Activated naive CD8-positive, alpha-beta T cell (primary cell): ENCODE results near the gene CD40LG.
A peak's percentile ranks its signal among the peaks of the same experiment; 100 is the strongest.

Source experiments
- H3K27ac Mint-ChIP-seq: one replicate; pipeline ENCODE4 v1.8.0; 2021; ENCODE audit warnings: mixed read lengths
- H3K27me3 Mint-ChIP-seq: one replicate; pipeline ENCODE4 v1.8.0; 2021; ENCODE audit warnings: mixed read lengths
- H3K36me3 Mint-ChIP-seq: one replicate; pipeline ENCODE4 v1.8.0; 2021; ENCODE audit warnings: mixed read lengths
- H3K4me1 Mint-ChIP-seq: one replicate; pipeline ENCODE4 v1.8.0; 2021; ENCODE audit warnings: low read depth, mixed read lengths
- H3K4me3 Mint-ChIP-seq: one replicate; pipeline ENCODE4 v1.8.0; 2021; ENCODE audit warnings: mild to moderate bottlenecking, mixed read lengths
- H3K9me3 Mint-ChIP-seq: one replicate; pipeline ENCODE4 v1.8.0; 2021; ENCODE audit warnings: low read depth, mixed read lengths

Gene CD40LG

DNA sequence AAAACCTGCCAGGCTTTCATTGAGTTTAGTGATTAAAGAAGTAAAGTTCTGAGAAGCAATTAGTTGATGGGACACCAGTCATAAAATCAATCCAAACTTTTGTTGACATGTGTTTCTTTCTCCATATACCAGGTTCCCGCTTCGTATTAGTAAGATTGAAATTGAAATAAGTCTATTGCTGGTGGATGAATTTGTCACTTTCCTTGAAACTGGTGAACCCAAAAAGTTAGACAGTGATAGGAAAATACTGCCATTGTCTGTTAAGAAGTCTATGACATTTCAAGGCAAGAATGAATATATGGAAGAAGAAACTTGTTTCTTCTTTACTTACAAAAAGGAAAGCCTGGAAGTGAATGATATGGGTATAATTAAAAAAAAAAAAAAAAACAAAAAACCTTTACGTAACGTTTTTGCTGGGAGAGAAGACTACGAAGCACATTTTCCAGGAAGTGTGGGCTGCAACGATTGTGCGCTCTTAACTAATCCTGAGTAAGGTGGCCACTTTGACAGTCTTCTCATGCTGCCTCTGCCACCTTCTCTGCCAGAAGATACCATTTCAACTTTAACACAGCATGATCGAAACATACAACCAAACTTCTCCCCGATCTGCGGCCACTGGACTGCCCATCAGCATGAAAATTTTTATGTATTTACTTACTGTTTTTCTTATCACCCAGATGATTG is at the start of gene CD40LG:
Gene CD40LG, plus strand, starts transcription at position 482 of the 684 bp plus-strand sequence. Its CDS starts 91 bp downstream, at position 573.
- Mint-ChIP-seq H3K9me3 (no peaks in the 10 kb centered on the region), H3K4me1 (peaks cover 45% of the 10 kb centered on the region), H3K36me3 (peaks cover 8% of the 10 kb centered on the region), H3K27me3 (no peaks in the 10 kb centered on the region), H3K4me3 (peak within 1 kb of the TSS; percentile 73), H3K27ac (peak within 1 kb of the TSS; percentile 64)

DNA sequence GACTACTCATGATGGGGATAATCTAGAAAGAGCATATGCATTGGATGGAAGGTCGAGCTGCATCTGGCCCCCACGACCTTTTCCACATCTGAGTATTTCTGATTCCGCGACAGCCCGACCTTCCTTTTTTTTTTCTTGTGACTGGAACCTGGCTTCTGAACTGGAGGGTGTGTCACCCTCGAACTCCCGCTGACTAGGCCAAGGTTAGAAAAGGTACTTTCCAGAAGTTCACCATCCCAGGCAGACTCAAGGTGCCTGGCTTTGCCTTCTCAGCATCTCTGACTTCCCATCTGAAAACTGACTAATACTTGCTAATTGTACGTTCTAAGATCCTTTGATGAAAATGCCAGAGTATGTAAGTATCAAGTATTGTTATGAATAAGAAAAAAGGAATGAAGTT is 49.3 kb upstream of the CD40LG start:
- no peak overlapping the region for H3K4me3 Mint-ChIP-seq
- no peaks in the 10 kb centered on the region for H3K9me3 Mint-ChIP-seq
- H3K27me3 Mint-ChIP-seq = no peaks in the 10 kb centered on the region
- H3K27ac Mint-ChIP-seq = peak overlapping the region; percentile 70
- H3K4me1 Mint-ChIP-seq = peaks cover 10% of the 10 kb centered on the region
- no peaks in the 10 kb centered on the region for H3K36me3 Mint-ChIP-seq

DNA sequence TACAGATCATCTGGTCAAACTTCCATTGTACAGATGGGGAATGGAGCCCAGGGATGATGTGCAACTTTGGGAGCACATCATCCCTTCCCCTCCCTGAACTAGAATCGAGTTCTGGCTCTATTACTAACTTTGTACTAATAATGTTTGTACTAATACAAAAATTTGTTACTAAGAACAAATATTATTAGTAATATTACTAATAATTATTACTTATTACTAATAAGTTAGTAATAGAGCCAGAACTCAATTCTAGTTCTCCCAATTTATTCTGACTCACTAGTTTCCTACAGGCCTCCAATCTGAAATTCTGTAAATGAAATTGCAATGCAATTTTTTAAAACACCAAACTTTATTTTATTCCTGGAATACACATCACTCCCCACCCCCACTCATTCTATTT is 47.9 kb upstream of the CD40LG start:
- no peaks in the 10 kb centered on the region for H3K27me3 Mint-ChIP-seq
- no peak overlapping the region for H3K27ac Mint-ChIP-seq
- H3K4me3 Mint-ChIP-seq = no peak overlapping the region
- no peaks in the 10 kb centered on the region for H3K9me3 Mint-ChIP-seq
- peaks cover 10% of the 10 kb centered on the region for H3K4me1 Mint-ChIP-seq
- H3K36me3 Mint-ChIP-seq = no peaks in the 10 kb centered on the region

DNA sequence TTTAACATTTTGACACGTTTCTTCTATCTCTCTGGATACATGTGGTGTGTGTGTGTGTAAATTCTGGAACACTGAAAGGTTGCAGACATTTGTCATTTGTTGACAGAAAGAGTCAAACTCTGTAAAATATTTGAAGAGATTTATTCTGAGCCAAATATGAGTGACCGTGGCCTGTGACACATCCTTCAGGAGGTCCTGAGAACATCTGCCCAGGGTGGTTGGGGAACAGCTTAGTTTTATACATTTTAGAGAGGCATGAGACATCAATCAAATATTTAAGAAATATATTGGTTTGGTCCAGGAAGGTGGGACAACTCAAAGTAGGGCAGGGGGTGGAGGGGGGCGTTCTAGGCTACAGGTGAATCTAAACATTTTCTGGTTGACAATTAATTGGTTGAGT is 40.7 kb upstream of the CD40LG start:
- no peak overlapping the region for H3K4me3 Mint-ChIP-seq

DNA sequence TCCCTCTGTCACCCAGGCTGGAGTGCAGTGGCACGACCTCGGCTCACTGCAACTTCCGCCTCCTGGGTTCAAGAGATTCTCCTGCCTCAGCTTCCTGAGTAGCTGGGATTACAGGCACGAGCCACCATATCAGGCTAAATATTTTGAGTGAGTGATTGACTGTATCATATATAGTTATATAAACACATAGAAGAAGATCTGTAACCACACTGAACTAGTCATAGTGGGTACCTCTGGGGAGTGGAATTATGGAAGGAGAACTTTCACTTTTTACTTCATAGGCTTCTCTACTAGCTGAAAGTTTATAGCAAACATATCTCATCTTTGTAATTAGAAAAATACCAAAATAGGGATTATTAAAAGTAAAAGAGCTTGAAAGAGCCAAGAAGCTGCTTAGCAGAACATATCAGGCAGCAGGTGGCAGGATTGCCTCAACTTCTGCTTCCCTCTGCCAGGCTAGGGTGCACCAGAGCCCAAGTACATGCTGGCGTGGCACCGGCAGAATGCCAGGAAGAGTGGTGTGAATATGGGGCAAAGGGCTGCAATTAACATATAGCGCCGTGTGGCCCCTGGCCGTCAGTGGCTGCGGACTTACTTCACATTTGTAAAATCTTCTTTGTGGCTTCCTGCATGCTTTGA is 39.5 kb upstream of the CD40LG start:
- peak overlapping the region; percentile 54 for H3K27ac Mint-ChIP-seq
- H3K4me1 Mint-ChIP-seq = peaks cover 36% of the 10 kb centered on the region
- H3K27me3 Mint-ChIP-seq = no peaks in the 10 kb centered on the region
- no peak overlapping the region for H3K4me3 Mint-ChIP-seq
- H3K36me3 Mint-ChIP-seq = no peaks in the 10 kb centered on the region
- no peaks in the 10 kb centered on the region for H3K9me3 Mint-ChIP-seq

More for the DNA sequence above, 40.7 kb upstream of the CD40LG start:
- Mint-ChIP-seq H3K36me3 (no peaks in the 10 kb centered on the region), H3K27me3 (no peaks in the 10 kb centered on the region), H3K9me3 (no peaks in the 10 kb centered on the region), H3K27ac (no peak overlapping the region), H3K4me1 (peaks cover 35% of the 10 kb centered on the region)

DNA sequence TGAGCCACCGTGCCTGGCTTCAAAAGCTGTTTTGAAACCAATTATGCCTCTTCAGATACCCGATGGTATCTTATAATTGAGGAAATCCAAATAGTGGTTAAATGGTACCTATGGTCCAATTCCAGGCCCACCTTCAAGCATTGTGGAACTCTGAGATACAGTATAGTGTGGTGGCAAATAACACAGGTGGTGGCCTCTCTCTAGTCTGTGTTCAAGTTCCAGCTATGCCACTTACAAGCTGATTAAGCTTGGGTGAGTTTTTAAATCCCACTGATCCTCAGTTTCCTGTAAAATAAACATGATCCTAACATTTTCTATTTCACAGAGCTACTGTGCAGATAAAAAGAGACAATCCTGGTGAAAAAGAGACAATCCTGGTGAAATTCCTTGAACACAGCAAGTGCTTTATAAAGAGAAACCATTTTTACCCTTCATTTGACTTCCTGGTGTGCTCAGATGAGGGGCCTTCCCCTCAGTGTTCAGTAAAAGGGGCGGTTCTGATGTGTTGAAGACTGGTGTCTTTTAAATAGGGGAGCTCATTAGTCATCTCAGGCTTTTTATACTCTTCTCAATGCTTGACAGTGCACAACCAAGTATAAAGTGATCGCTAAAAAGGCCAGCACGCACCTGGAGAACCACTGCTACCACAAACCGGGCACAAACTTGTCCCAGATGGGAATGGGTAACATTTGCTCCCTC is 30.8 kb upstream of the CD40LG start:
- H3K4me1 Mint-ChIP-seq = peaks cover 52% of the 10 kb centered on the region
- no peaks in the 10 kb centered on the region for H3K27me3 Mint-ChIP-seq
- H3K9me3 Mint-ChIP-seq = no peaks in the 10 kb centered on the region
- peak overlapping the region; percentile 63 for H3K4me3 Mint-ChIP-seq
- no peaks in the 10 kb centered on the region for H3K36me3 Mint-ChIP-seq
- H3K27ac Mint-ChIP-seq = peak overlapping the region; percentile 89

DNA sequence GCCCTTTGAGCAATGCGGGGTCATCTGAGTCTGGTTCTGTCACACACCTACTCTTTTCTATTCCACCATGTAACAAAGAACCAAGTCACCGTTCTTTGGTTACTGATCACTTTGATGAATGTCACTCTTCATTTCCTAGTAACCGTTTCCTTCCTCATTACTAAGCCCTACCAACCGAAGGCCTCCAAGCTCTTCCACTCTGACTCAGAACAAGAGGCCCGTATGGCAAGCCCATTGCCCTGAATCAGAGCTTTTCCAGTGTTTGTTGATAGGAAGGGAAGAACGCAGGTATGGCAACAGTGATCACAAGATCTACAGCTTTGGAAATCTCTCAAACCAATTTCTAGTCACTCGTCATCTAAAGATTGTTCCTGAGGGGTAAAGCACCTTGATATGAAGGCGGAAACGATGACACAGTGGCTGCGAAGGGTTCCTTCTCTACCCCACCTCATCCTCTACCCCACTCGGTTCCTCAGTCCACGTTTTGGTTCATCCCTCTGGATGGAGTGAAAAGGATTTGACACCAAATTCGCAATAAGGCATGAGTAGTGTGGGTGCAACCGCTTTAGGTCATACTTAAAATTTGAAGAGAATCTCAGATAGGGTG is 28.0 kb upstream of the CD40LG start:
- Mint-ChIP-seq H3K4me1 (peaks cover 69% of the 10 kb centered on the region), H3K36me3 (peaks cover 2% of the 10 kb centered on the region), H3K27me3 (no peaks in the 10 kb centered on the region), H3K9me3 (no peaks in the 10 kb centered on the region), H3K27ac (peak overlapping the region; percentile 77), H3K4me3 (no peak overlapping the region)

DNA sequence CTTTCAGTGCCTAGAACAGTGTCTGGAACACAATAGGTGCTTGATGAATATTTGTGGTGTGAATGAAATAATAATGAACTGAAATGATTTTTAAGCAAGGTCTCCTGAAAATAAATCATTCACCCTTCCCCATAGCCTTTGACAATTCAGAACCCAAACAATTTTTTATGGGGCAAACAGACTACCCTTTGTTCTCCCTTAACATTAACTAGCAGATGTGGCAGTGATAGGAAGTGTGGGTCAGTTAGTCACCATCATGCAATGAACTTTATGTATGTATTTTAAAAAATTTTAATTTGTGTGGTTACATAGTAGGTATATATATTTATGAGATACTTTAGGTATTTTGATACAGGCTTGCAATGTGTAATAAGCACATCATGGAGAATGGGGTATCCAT is 27.2 kb upstream of the CD40LG start:
- H3K4me1 Mint-ChIP-seq = peaks cover 70% of the 10 kb centered on the region
- peaks cover 2% of the 10 kb centered on the region for H3K36me3 Mint-ChIP-seq
- H3K4me3 Mint-ChIP-seq = no peak overlapping the region
- H3K27me3 Mint-ChIP-seq = no peaks in the 10 kb centered on the region
- no peaks in the 10 kb centered on the region for H3K9me3 Mint-ChIP-seq
- peak overlapping the region; percentile 77 for H3K27ac Mint-ChIP-seq

DNA sequence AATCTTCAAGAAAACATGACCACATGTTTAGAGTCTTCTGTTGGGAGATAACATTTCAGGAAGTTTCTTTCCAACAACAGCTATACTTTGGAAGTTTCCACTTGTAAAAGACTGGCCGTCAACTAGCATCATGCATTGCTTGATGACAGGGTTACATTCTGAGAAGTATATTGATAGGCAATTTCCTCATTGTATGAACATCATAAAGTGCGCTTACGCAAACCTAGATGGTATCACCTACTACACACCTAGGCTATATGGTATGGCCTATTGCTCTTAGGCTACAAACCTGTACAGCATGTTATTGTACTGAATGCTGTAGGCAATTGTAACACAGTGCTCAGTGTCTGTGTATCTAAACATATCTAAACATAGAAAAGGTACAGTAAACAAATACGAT is 25.4 kb upstream of the CD40LG start:
- H3K9me3 Mint-ChIP-seq = no peaks in the 10 kb centered on the region
- H3K4me1 Mint-ChIP-seq = peaks cover 77% of the 10 kb centered on the region
- H3K27ac Mint-ChIP-seq = no peak overlapping the region
- peaks cover 2% of the 10 kb centered on the region for H3K36me3 Mint-ChIP-seq
- H3K4me3 Mint-ChIP-seq = no peak overlapping the region
- H3K27me3 Mint-ChIP-seq = no peaks in the 10 kb centered on the region

DNA sequence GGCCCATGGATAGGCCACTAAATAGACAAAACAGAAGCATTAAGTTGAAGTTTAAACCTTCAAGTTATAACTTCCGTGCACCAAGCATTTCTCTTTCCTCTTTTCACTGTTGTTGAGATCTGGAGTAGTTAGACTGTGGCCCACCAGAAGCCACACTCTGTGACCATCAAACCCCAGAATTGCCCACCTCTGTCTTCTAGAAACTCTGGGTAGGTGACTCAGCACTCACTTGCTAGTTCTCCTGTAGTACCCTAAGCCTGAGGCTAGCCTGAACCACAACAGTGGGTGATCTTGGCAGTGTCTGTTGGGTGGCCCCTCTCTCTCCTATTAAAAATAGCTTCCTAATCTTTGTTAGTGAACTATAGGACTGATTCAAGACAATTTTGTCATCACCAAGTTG is 24.6 kb upstream of the CD40LG start:
- Mint-ChIP-seq H3K36me3 (peaks cover 2% of the 10 kb centered on the region), H3K27ac (peak overlapping the region; percentile 16), H3K4me1 (peaks cover 78% of the 10 kb centered on the region), H3K4me3 (no peak overlapping the region), H3K9me3 (no peaks in the 10 kb centered on the region), H3K27me3 (no peaks in the 10 kb centered on the region)

DNA sequence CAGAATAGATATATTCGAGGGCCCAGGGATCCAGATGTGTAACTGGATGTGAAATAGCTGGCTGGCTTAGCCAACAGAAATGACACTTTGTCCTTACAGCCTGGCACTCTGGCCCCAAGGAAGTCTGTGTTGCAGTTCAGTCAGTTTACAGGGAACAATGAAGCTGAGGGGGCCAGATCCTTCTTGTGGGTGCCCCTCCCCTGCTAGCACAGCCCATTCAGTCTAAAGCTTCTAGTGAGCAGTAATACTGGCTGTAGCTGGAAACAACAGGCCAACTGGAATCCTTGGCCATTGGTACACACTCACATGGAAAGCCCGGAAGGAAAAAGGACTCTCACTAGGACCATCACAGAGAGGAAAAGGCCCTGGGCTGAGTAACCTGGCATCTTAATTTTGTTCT is 22.7 kb upstream of the CD40LG start:
- Mint-ChIP-seq H3K4me3 (no peak overlapping the region), H3K27me3 (no peaks in the 10 kb centered on the region), H3K27ac (peak overlapping the region; percentile 84), H3K36me3 (peaks cover 2% of the 10 kb centered on the region), H3K9me3 (no peaks in the 10 kb centered on the region), H3K4me1 (peaks cover 77% of the 10 kb centered on the region)

DNA sequence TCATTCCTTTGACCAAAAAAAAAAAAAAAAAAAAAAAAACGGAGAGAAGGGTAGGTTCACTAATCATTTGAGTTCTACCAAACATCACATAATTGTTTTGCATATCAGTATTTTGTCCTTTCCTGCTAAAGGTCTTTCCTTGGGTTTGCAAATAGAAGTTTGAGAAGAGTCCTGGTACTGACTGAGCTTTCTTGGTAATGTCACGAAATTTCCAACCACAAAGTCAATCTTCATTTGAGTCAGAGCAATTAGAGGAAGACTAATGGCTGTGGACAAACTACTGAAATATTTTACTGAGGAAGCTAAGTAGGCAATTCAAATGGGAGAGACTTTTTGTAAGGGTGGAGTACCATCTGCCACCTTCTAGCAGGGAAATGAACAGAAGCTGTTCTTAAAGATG is 21.7 kb upstream of the CD40LG start:
- Mint-ChIP-seq H3K36me3 (peaks cover 2% of the 10 kb centered on the region), H3K4me1 (peaks cover 81% of the 10 kb centered on the region), H3K27ac (peak overlapping the region; percentile 84), H3K27me3 (no peaks in the 10 kb centered on the region), H3K9me3 (no peaks in the 10 kb centered on the region), H3K4me3 (peak overlapping the region; percentile 42)

DNA sequence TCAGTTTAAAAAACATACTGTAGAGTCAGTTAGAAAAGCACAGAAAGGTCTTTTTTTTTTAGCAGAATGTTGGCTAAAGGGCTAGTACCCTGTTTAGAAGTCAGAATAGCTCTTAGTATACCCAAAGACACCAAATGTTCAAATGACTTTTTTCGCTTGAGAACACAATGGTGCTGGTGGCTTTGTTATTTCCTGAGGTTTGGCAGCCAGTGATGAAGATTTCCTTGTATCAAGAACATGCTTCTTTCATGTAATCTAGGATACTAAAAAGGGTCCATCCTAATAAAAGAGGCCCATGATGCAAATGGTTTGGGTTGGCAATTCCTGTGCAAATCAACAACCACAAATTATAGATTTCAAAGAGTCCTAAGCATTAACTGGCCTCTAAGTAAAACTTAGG is 21.1 kb upstream of the CD40LG start:
- Mint-ChIP-seq H3K4me3 (peak overlapping the region; percentile 10), H3K4me1 (peaks cover 80% of the 10 kb centered on the region), H3K27me3 (no peaks in the 10 kb centered on the region), H3K36me3 (peaks cover 2% of the 10 kb centered on the region), H3K27ac (peak overlapping the region; percentile 84), H3K9me3 (no peaks in the 10 kb centered on the region)

DNA sequence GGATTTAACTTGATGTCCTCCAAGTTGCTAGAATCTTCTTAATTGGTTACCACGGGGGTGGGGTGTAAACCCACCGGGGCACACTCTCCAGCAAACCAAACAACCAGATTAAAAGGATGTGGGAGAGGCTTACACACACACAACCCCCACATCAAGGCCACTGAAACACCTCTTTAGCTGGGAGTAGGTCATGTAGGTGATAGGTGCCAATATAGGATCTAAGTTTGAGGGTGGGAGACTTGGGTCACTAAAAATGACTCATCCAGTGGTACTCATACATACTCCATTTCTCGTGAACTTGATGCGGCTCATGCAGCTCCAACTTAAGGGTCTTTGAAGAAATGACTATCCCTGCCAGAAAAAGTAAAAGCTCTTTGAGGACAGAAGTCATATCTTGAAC is 20.5 kb upstream of the CD40LG start:
- H3K4me3 Mint-ChIP-seq = peak overlapping the region; percentile 23

More for the DNA sequence above, 20.5 kb upstream of the CD40LG start:
- no peaks in the 10 kb centered on the region for H3K27me3 Mint-ChIP-seq
- no peaks in the 10 kb centered on the region for H3K9me3 Mint-ChIP-seq
- H3K27ac Mint-ChIP-seq = peak overlapping the region; percentile 84
- H3K36me3 Mint-ChIP-seq = peaks cover 2% of the 10 kb centered on the region
- peaks cover 83% of the 10 kb centered on the region for H3K4me1 Mint-ChIP-seq
